HUES64 (cell line): Measurements from ENCODE around the gene KIAA0825.
"Not testable (repeated sequence)": the region's sequence is repeated elsewhere in the genome, so short reads cannot be mapped to it uniquely, and the experiment has no call there.

ENCODE experiments used
- H3K27ac ChIP-seq: 2 replicates; pipeline ENCODE4 v1.7.0; 2013; ENCODE audit warnings: low read depth, low read length, inconsistent platforms
- H3K27me3 ChIP-seq: 2 replicates; pipeline ENCODE4 v1.6.1; 2013; ENCODE audit warnings: mild to moderate bottlenecking, low read length; ENCODE audit not compliant: insufficient read depth
- H3K36me3 ChIP-seq: 2 replicates; pipeline ENCODE4 v1.6.1; 2013; ENCODE audit warnings: mild to moderate bottlenecking, low read length; ENCODE audit not compliant: insufficient read depth
- H3K4me1 ChIP-seq: 2 replicates; pipeline ENCODE4 v1.6.1; 2013; ENCODE audit warnings: mild to moderate bottlenecking, low read length, moderate library complexity; ENCODE audit not compliant: insufficient read depth
- H3K4me3 ChIP-seq: 2 replicates; pipeline ENCODE4 v1.5.1; 2013; ENCODE audit warnings: mild to moderate bottlenecking, low read length, moderate library complexity
- H3K9ac ChIP-seq: 2 replicates; pipeline ENCODE4 v1.6.1; 2013; ENCODE audit warnings: mild to moderate bottlenecking, low read depth, low read length
- H3K9me3 ChIP-seq: 2 replicates; pipeline ENCODE4 v1.6.1; 2013; ENCODE audit warnings: low read depth, low read length; ENCODE audit not compliant: insufficient read depth
- WGBS: fragments of 150-250, 120-280 bp; methylation state at CpG from one replicate; pipeline ENCODE4 v1.1.7; 2013; ENCODE audit warnings: missing lambda C conversion rate; 5-methylcytosine and 5-hydroxymethylcytosine counted together

The KIAA0825 gene

GRCh38 chr5:94143621-94144020 lies 474.8 kb downstream of the KIAA0825 start:
- not testable (repeated sequence) for H3K27me3 ChIP-seq, H3K9ac ChIP-seq, H3K27ac ChIP-seq, H3K4me1 ChIP-seq, H3K36me3 ChIP-seq, H3K4me3 ChIP-seq
- H3K9me3 ChIP-seq, result peaks cover 46% of the 10 kb centered on the region

- H3K36me3 ChIP-seq, result no peaks in the 10 kb centered on the region
- 77% methylated on average over 2 of the region's 2 CpGs for WGBS
- no peaks in the 10 kb centered on the region for H3K4me1 ChIP-seq
- no peak overlapping the region for H3K9ac ChIP-seq
- H3K4me3 ChIP-seq, result no peak overlapping the region
- no peak overlapping the region for H3K27ac ChIP-seq
- H3K27me3 ChIP-seq, result no peaks in the 10 kb centered on the region
- peaks cover 44% of the 10 kb centered on the region for H3K9me3 ChIP-seq
Measured at GRCh38 chr5:94140300-94140699, 478.1 kb downstream of the KIAA0825 start.

GRCh38 chr5:94130077-94130476 lies 488.3 kb downstream of the KIAA0825 start:
- 100% methylated on average over 1 of the region's 1 CpG for WGBS
- no peak overlapping the region for H3K9ac ChIP-seq
- H3K4me1 ChIP-seq, result no peaks in the 10 kb centered on the region
- H3K9me3 ChIP-seq, result 0 out of 2 replicates have a peak, but pooled peaks cover 2% of the 10 kb centered on the region
- H3K27me3 ChIP-seq, result no peaks in the 10 kb centered on the region
- no peak overlapping the region for H3K27ac ChIP-seq
- H3K4me3 ChIP-seq, result no peak overlapping the region
- no peaks in the 10 kb centered on the region for H3K36me3 ChIP-seq

- Histone ChIP-seq H3K4me1 (no peaks in the 10 kb centered on the region), H3K9me3 (no peaks in the 10 kb centered on the region), H3K4me3 (no peak overlapping the region), H3K9ac (no peak overlapping the region), H3K27me3 (no peaks in the 10 kb centered on the region), H3K36me3 (no peaks in the 10 kb centered on the region), H3K27ac (no peak overlapping the region)
- no CpG with 5 or more reads among the region's 2 CpGs for whole genome bisulfite sequencing
Measured at GRCh38 chr5:94125107-94125506, 493.3 kb downstream of the KIAA0825 start.

GRCh38 chr5:94116317-94116716 lies 502.1 kb downstream of the KIAA0825 start:
- not testable (repeated sequence) for H3K36me3 ChIP-seq, H3K27ac ChIP-seq, H3K9ac ChIP-seq, H3K4me3 ChIP-seq, H3K4me1 ChIP-seq, H3K27me3 ChIP-seq
- peaks cover 28% of the 10 kb centered on the region for H3K9me3 ChIP-seq
- 97% methylated on average over 2 of the region's 2 CpGs for WGBS

GRCh38 chr5:94113087-94113486 lies 505.3 kb downstream of the KIAA0825 start:
- H3K4me1 ChIP-seq, result 0 out of 2 replicates have a peak, but pooled peaks cover 4% of the 10 kb centered on the region
- no peak overlapping the region for H3K27ac ChIP-seq
- no peak overlapping the region for H3K4me3 ChIP-seq
- WGBS, result 85% methylated on average over 2 of the region's 2 CpGs
- peaks cover 26% of the 10 kb centered on the region for H3K9me3 ChIP-seq
- no peaks in the 10 kb centered on the region for H3K36me3 ChIP-seq
- H3K9ac ChIP-seq, result no peak overlapping the region
- no peaks in the 10 kb centered on the region for H3K27me3 ChIP-seq

- WGBS, result 8% methylated on average over 51 of the region's 51 CpGs
- H3K27me3 ChIP-seq, result no peaks in the 10 kb centered on the region
- peak overlapping the region; percentile 80 for H3K4me3 ChIP-seq
- peak overlapping the region; percentile 67 for H3K9ac ChIP-seq
- H3K27ac ChIP-seq, result peak overlapping the region; percentile 74
- no peaks in the 10 kb centered on the region for H3K36me3 ChIP-seq
- H3K9me3 ChIP-seq, result peaks cover 13% of the 10 kb centered on the region; the same call in 1 of the 2 replicates
- H3K4me1 ChIP-seq, result 0 out of 2 replicates have a peak, but pooled peaks cover 4% of the 10 kb centered on the region
Measured at GRCh38 chr5:94111209-94112004, 507.0 kb downstream of the KIAA0825 start.

GRCh38 chr5:94103514-94104245 lies 514.7 kb downstream of the KIAA0825 start:
- 93% methylated on average over 3 of the region's 3 CpGs for WGBS
- Histone ChIP-seq H3K27ac (no peak overlapping the region), H3K9me3 (peaks cover 8% of the 10 kb centered on the region; the same call in 1 of the 2 replicates), H3K4me1 (no peaks in the 10 kb centered on the region), H3K9ac (no peak overlapping the region), H3K27me3 (no peaks in the 10 kb centered on the region), H3K4me3 (no peak overlapping the region), H3K36me3 (no peaks in the 10 kb centered on the region)
